Activated CD4-positive, alpha-beta T cell treated with anti-CD3 and anti-CD28 coated beads, Interleukin-2, amount 50 U/mL, for 4 hours (primary cell): ENCODE data around the gene DYNC1LI1.
"Not testable (repeated sequence)": the region's sequence is repeated elsewhere in the genome, so short reads cannot be mapped to it uniquely, and the experiment has no call there.

Experiments
- DNase-seq, 2 experiments: peaks; one replicate each; pipeline ENCODE4 v3.0.0-alpha.2; 2020

The DYNC1LI1 gene

GRCh38 chr3:32578669-32579068 is 8.0 kb upstream of the DYNC1LI1 start:
- not testable (repeated sequence) for DNase-seq

DNA sequence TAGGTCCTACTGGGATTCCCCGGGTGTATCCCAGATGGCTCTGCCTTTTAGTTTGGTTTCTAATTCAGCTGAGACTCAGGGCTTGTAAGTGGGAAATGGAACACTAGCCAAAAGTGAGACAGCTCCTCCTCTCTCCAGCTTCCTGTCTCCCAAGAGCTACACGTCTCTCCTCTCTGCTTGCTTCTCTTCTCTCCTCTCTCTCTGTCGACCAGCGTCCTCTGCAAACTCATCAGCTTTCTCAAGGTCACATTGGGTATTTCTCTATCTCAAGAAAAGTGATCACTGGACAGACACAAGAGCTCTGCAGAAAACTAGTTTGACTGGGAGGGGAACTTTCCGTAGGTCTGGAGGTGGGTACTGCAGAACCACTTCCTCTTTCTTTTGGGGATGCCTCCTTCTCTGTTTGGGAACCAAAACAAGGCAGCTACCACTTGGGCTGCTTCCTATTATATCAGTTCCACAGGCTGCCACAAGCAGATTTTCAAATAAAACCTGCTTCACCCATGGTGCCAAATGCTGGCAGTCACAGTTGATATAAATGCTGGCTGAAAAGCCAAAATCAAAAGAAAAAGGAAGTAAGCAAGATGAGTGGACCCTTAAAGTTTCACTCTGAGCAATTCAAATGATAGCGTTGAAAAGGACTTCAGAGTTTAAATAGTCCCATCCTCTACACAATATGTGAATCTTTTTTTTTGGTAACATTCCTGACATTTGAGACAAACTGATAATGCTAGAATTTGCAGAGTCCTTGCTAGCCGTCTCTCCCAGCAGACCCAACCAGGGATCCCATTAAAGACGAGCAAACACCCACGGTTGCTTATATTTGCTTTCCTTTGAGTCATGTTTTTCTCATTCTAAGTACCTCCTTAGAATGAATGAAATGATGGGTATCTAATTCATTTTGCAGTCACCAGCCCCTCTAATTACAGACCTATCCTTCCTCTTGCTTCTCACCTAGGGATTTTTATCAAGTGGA is 7.2 kb upstream of the DYNC1LI1 start:
- DNase-seq, result no peak

GRCh38 chr3:32577174-32577573 is 6.5 kb upstream of the DYNC1LI1 start:
- DNase-seq, result no peak

DNA sequence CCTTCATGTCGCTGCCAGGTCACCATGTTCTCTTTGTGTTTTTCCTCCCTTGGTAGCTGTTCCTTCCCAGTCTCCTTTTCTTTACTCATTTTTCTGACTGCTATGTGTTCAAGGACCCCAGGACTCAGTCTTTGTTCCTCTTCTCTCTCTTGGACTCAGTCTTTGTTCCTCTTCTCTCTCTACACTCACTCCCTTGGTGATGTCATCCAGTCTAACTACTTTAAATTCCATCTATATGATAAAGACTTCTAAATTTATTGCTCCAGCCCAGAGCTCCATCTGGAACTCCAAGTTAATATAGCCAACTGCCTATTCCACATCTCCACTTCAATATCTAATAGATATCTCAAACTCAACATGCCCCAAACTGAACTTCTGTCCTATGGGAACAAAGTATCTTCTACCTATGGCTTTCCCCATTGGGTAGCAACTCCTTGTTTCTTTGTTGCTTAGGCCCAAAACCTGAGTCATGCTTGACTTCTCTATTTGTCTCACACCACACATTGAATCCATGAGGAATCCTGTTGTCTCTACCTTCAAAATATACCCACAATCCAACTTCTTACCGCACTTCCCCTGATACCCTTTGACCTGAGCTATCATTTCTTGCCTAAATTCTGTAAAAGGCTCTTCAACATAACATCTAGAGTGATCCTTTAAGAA is 4.9 kb upstream of the DYNC1LI1 start:
- no peak for DNase-seq

DNA sequence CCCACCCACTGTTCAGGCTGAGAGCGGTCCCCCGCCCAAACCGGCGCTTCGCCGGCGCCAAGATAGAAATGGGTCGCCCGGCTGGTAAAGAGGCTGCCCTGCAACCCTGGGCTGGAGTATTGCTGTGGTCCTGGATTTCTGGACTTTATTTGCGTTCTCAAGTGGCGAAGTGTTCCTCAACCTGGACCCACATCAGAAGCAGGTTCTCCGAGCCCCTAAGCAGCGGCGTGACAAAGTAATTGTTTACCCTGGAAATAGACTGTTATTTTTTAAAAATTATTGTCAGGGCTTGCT is 481 bp upstream of the DYNC1LI1 start:
- DNase-seq, result no peak

DNA sequence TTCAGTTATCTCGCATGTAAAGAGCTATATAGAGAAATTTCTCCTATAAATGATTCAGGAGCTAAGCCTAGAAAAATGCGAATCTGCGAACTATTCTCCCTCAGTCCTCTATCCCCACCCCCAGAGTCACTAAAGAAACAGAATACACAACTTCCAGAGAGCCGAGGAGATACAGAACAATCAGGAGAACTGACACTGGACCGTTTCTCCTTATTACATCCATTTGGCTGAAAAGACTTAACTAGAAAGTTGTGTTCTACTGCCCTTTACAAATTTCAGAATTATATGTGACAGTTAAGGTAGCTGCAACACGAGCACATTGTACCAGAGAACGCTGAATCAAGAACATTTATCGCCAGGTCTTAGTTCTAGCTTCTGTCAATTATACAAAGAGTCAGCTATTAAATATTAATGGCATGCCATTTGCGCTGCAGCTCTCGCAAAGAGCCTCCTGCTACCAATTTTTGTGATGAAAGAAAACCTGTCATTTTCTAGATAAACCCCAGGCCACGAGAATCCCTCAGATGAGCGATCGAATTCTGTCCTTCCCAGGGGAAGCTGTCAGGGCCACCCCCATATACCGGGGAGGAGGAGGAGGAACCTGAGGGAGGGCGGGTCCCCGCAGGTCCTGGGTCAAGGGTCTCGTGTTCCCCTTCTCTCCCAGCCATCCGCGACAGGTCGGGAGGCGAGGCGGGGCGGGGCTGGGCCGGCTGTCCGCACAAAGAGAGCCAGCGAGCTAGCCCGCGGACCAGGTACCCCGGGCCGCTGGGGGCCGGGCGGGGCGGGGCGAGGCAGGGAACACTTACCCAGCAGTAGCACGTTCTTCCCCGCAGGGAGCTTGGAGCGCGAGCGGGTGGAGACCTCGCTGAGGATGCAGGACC is 878 bp downstream of the DYNC1LI1 start:
- DNase-seq, result peak; percentile 24

- no peak for DNase-seq
Observed at GRCh38 chr3:32568953-32569352, 1.7 kb downstream of the DYNC1LI1 start.

DNA sequence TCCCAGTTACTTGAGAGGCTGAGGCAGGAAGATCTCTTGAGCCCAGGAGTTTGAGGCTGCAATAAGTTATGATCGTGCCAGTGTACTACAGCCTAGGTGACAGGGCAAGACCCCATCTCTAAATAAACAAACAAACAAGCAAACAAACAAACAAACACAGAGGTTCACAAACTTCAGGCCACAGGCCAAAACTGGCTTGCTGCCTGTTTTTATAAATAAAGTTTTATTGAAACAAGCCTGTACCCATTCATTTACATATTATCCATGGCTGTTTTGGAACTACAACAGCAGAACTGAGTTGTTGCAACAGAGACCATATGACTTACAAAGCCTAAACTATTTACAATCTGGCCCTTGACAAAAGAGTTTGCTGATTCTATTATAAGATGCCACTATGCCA is 6.5 kb downstream of the DYNC1LI1 start:
- DNase-seq, result no peak

DNA sequence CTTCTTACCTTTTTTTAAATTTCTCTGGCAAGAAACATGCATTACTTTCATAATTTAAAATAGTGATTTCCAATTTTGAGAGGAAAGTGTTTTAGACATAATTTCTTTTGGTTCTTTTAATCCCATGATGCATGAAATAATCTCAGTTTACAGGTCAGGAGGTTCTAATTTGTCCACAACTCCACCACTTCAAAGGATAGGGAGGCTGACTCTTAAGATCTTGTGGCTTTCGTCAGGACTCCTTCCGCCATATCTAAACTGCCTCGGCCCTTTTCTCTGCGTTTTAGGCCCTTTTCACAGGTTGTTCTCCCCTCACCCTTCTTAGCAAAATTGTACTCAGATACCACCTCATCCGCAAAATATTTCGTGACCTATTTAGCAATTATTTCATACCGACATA is 8.0 kb downstream of the DYNC1LI1 start:
- no peak for DNase-seq

DNA sequence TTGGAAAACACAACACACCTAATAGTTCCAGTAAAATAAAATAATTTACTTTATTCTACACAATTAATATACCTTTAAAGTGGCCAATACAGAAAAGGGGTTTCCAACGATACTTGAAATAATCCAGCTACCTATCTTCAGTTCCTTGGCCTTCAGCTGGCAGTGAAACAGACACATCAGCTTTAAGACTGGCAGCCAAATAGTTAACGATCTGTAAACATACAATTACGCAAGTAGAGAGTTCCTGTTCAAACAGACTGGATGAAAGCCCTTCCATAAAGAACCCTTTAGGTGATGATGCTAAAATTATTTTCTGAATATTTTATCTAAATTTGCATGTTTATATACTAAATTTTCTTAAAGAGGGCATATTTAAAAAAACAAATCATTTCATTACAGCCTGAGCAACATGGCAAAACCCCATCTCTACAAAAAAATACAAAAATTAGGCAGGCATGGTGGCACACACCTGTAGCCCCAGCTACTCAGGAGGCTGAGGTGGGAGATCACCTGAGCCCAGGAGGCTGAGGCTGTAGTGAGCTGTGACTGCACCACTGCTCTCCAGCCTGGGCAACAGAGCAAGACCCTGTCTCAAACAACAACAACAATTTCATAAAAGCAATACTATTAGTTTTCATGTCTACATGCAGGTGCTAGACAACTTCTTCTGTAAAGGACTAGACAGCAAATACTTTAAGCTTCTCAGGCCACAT is 12.9 kb downstream of the DYNC1LI1 start:
- DNase-seq, result no peak

DNA sequence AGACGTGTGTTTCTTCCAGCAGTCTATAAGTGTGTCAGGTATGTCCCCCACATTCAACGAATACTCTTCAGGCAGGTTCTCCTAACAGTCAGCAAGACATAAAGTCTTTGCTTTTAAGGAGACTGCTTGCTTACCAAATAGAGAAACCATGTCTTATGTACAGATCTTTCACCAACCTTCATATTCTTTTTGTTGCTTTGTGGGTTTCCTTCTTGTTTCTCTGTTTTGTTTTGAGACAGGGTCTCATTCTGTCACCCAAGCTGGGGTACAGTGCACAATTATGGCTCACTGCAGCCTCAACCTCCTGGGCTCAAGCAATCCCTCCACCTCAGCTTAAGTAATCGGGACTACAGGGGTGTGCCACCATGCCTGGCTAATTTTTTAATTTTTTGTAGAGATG is 14.3 kb downstream of the DYNC1LI1 start:
- DNase-seq, result no peak

DNA sequence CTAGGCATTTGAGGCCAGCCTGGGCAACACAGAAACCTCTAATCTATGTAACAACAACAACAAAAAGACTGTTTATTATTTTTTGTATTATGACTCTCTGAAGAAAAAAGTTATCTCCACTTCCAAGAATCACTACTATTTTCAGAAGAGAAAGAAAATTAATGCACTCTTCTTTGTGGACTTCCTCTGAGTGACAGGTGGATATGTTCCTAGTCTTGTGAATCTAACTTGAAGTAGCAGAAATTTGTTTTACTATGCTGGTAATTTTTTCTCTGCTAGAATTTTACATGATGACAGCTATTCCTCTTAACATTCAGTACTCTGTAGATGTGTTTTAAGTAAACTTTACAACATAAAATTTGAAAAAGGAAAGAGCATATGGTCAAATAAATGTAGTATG is 16.7 kb downstream of the DYNC1LI1 start:
- DNase-seq, result no peak

GRCh38 chr3:32553459-32553858 is 17.2 kb downstream of the DYNC1LI1 start:
- DNase-seq, result no peak

DNA sequence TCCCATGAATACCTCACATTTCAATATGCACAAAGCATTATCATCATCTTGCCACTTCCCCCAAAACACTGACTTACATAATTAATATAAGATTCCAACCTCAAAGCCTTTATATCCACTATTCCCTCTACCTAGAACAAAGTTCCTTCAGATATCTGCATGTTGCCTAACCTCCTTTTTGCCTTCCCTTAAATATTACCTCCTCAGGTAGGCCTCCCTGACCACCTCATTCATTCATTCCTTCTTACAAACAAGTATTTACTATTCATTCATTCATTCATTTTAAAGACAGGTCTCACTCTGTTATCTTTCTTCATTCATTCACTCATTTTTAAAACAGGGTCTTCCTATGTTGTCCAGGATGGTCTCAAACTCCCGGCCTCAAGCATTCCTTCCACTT is 18.6 kb downstream of the DYNC1LI1 start:
- DNase-seq, result no peak

DNA sequence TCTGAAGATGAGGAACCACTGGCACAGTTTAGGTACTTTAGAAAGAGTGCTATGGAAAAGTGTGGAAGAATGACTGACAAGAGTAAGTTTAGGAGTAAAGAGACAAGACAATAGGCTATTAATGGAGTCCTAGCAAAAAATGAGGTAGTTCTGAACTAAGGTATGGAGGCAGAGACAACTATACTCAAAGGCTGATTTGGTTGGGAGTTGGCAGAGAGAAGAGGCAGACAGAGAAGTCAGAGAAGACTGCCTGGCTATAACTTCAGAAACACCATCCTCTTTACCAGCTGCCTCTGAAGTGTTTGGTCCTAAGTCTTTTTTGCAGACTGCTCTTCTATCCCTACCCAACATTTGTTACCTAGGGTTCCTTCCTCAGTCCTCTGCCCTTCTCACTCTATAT is 19.2 kb downstream of the DYNC1LI1 start:
- no peak for DNase-seq

DNA sequence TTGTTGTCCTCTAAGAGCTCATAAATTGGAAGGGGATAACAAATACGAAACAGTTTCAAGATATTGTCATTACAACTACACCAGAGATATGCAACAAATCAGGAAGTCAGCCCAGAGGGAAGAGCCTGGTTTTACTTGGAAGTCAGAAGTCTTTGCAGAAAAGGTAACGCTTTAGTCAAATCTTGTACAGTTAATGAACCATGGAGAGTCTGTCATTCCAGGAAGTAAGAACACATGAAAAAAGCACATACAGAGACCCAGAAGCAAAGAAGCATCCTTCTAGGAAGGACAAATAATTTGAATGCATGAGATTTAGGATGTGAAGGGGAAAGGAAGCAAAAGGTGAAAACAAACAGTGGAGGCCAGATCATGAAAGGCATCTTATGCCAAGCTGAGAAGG is 19.6 kb downstream of the DYNC1LI1 start:
- DNase-seq, result no peak

- DNase-seq, result no peak
Observed at GRCh38 chr3:32545305-32545704, 25.4 kb downstream of the DYNC1LI1 start.

GRCh38 chr3:32544894-32545293 is 25.8 kb downstream of the DYNC1LI1 start:
- DNase-seq, result no peak

DNA sequence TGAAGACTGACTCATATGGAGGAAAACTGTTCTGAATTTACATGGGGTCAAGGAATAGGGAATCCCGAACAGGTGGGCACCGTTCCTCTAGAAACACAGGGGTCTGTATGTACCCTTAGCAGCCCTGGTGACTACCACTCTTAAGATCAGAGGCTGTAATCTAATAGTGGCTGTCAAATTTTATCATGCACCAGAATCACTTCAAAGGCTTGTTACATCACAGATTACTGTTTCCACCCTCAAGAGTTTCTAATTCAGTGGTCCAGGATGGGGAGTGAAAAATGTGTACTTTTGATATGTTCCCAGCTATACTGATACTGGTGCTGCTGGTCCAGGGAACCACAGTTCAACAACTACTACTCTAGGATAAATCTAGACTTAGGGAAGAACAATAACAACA is 27.9 kb downstream of the DYNC1LI1 start:
- DNase-seq, result no peak

DNA sequence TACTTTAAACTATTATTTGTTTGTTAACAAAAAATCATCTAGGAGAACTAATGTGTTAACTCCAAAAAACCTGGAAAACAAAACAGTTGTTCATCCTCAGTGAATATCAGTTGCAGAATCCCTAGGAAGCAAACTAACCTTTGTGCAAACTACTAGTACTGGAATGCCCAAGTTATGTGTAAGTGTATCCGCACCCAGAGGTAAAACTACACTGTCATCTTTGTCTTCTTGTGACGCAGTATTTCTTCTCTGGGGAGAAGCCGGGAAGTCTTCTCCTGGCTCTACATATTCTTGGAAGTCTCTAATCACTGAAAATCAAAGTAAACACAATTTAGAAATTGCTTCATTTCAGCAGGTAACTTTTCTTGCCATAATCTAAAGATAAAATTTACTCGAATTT is 29.8 kb downstream of the DYNC1LI1 start:
- no peak for DNase-seq

DNA sequence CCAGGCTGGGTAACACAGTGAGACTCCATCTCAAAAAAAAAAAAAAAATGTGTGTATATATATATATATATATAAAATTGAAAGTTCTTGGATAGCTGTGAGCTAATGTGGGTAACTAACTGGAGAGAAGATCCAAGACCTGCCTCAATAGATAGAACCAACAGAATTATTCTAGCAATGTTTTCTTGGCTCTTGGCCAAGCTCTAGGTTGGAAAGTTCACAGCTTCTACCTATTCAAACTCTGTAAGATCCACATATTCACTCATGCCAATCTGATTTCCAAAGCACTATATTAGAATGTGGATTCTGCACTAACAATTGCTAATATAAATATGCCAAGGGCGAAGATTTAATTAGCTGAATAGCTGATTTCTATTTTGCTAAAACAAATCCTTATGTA is 38.2 kb downstream of the DYNC1LI1 start:
- DNase-seq, result no peak

DNA sequence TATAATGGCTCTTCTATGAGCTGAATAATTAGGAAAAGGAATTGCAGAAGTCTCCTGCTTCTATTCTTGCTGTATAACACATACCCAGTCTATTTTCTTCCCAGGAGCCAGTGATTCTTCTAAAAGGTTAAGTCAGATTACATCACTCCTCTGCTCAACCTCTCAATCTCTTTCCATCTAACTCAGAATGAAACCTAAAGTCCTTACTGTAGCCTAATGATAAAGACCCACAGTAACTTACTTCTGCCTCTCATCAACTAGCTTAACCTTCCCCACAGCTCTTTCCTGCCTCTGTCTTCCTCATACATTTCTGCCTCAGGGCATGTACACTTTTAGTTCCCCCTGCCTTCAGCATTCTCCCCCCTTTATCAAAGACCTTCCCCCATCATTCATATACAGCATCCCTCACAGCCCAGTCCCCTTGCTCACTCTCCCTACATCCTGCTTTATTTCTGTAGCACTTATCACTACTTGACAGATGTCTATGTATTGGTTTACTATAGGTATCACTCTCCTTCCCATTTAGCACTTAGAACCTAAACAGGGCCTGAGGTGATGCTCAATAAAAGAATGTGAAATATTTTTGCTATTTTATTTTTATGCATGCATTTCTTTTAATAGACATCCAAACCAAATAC is 39.5 kb downstream of the DYNC1LI1 start:
- DNase-seq, result no peak
